A172 (cell line): ENCODE measurements around the gene PTPRE. TPM values are rescaled to one million over a fixed set of nuclear protein-coding genes. Genes with fewer than 3 reads are reported as not detected.

Experiments used
- DNase-seq: peaks from one replicate; pipeline ENCODE4 v3.0.0-alpha.2; 2015; ENCODE audit warnings: low spot score
- total RNA-seq: library from RNA; depleted of rRNA; stranded (reverse); fragments of >200 nt; shearing (Covaris generic); gene quantifications from 2 replicates; pipeline ENCODE4 v1.2.3, GENCODE V29; 2014

The PTPRE gene
- total RNA-seq, 1 experiment from 2014 or later, result 3.8 TPM

GRCh38 chr10:127925471-127926207, 18.7 kb downstream of the PTPRE start:
- DNase-seq, result no peak

DNA sequence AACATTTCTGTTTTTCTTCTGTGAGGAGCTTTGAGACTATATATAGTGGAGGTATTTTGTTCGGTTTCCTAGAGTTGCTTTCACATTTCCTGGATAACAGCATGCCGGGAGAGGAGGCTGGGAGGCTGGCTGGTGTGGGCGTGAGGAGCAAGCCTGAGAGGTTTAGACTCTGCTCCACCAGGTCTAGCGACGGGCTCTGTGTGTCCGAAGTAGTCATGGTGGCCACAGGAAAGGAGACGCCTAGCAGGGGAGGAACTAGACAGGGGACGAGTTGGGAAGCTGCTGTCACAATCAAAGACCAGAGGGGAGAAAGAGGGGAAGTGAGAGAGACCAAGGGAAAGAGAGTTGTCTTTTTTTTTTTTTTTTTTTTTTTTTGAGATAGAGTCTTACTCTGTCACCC, 19.6 kb downstream of the PTPRE start:
- DNase-seq, result no peak

GRCh38 chr10:127928021-127928806, 21.3 kb downstream of the PTPRE start:
- peak; percentile 59 for DNase-seq

DNA sequence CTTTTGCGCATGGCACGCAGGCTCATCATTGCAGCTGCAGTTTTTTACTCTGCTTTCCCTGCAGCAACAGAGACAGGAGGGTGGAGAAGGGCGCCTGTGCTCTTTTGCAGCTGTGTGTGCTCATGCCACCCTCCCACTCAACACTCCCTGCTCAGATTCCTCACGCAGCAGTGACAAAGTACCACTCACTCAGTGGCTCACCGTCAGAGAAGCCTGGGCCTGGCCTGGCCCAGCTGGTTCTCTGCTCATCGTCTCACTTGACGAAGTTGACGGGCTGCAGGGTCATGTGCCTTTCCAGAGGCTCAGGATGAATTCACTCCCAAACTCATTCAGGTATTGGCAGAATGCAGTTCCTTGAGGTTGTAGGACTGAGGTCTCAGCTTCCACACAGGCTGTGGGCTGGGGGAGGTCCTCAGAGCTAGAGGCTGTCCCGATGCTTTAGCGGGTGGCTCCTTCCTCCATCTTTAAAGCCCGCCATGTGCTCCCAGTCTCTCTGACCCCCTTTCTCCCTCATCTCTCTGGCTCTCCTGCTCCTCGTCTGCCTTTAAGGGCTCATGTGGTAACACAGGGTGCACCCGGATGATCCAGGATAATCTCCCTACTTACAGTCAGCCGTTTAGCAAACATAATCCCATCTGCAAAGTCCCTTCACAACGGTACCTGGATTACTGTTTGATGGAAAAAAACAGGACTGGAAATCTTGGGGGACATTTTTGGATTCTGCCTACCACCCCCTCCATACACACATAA, 25.8 kb downstream of the PTPRE start:
- no peak for DNase-seq

DNA sequence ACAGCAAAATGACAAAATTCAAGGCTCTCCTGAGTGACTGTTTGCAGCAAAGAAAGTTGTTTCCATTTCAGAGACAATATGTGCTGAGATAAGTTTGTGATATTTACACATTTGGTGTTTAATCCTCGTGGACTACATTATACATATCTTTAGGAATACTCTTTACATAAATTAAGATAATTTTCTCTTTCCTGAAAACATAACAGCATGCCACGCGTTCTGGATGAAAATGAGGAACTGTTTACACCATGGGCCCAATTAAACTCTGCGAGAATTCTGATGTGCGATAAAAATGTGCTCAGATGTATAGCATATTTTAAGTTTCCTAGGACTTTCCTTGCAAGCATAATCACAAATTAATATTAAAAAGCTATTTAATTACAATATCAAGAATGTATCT, 26.4 kb downstream of the PTPRE start:
- DNase-seq, result no peak

- DNase-seq, result no peak
These were observed 27.5 kb downstream of the PTPRE start for GRCh38 chr10:127934383-127934782.

GRCh38 chr10:127935071-127935561, 28.2 kb downstream of the PTPRE start:
- DNase-seq, result peak; percentile 80

DNA sequence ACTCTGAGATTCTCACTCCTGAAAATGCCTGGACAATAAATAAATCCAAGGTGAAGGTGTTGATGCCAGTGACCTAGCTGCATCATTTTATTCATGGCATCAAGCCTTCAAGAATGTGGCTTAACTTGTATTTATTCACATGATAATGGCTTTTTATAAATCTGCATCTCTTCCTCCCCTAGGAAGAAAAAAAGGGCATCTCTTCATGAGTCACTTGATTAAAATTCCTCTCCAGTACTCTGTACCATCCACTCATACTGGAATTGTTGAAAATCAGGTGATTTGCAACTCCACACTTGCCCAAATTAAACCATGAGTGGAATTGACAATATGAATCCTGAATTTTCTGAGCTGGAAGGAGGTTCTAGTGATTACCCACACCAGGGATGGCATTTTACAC, 30.2 kb downstream of the PTPRE start:
- peak; percentile 44 for DNase-seq

DNA sequence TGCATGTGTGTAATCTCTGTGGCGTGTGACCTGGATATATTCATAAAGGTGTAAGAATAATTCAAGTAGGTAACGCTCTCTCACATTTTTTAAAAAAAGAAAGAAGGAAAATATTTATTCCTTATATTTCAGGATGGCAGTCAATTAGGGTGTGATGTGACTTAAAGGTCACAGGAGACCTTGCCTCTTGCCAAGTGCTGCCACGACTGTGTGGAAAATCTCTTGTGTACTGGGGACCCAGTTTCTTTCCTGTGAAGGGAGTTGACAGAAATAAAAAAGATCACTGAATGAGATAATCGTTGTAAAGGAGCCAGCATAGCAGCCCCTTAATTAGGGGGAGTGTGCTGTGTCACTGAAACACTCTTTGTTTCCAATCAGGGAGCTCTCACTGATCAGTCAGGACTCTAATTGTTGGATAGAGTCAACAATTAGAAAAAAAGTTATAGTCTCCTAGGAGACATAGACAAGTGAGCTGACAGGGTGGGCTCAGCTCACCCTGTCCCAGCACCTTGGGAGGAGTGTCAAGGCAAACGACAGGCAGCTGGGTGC, 31.1 kb downstream of the PTPRE start:
- DNase-seq, result no peak

- DNase-seq, result no peak
These were observed 33.0 kb downstream of the PTPRE start for GRCh38 chr10:127939786-127940330.

DNA sequence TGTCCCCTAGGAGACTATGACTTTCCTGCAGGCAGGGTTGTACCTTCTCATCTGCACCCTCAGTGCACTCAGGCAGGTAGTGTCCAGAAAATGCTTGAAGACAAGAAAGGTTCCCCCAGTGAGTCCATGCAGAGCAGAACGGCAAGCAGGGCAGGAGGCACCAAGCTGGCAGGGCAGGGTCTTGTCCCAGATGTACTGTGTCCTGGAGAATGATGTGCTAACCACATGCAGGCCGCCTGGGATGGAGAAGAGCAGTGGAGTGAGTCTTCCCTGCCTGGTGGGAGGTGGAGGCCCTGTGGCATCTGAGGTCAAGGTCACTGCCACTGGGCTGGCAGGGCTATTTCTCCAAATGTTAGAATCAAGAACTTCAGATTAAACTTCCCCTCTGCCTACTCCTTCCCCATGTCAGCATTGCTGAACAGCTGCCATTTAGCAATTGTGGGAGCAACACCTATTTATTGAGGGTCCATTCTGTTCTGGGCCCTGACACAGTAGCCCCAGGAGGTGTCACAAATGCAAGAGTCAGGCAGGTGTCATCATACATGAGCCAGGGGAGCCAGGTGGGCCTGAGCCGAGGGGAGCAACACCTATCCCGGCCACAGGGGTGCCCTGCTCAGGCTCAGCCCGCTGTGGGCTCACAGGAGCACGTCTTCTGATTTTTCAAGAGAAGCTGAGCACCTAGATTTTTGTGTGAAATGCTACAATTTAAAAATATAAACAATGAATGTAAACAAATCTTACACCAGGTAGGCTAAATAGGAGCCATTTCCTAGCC, 34.1 kb downstream of the PTPRE start:
- no peak for DNase-seq

GRCh38 chr10:127942811-127943210, 35.9 kb downstream of the PTPRE start:
- no peak for DNase-seq

DNA sequence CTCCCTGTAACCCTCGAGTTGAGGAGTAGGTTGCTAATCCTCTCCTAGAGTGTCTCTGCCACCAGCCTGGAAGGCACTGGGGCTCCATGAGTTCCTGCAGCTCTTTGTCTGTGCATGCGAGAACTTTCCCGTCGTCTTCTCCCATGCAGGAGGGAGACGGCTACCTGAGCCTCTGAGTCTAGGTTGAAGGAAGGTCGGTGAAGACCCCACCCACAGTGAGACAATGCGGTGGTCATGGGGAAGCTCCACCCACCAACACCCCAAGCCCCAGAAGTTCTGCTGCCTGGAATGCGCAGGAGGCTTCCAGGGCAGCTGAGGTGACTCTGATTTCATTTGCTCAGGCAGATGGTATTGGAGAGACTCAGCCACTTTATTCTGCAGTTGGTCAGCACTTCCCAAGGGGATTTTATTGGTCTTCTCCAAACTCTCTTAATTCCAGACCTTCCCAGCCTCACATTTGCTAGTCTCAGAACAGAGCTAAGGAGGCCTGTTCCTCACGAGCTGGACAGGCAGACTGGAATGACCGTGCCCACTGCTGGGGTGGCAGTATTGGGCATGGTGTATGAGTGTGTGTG, 36.5 kb downstream of the PTPRE start:
- DNase-seq, result no peak

- no peak for DNase-seq
These were observed 37.4 kb downstream of the PTPRE start for GRCh38 chr10:127944256-127944655.

DNA sequence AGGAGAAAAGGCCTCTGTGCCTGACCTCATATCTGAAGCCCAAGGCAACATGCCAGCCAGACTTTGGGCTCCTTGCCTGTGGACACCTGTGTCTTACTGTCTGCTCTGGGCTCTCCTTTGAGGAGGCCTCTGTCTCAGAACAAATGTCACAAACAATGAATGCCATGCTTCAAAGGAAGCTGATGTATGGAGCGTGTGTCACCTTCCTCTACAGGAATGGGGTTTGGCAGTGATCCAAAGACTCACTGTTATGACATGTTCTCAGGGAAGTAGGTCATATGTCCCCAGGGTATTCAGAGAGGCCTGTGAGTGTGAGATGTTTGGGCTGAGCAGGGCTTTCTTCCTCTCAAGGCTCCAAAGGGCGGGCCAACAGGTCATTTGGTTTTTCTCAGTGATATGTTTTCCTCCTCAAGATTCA, 38.4 kb downstream of the PTPRE start:
- DNase-seq, result peak; percentile 27

- no peak for DNase-seq
These were observed 39.2 kb downstream of the PTPRE start for GRCh38 chr10:127945948-127946711.

DNA sequence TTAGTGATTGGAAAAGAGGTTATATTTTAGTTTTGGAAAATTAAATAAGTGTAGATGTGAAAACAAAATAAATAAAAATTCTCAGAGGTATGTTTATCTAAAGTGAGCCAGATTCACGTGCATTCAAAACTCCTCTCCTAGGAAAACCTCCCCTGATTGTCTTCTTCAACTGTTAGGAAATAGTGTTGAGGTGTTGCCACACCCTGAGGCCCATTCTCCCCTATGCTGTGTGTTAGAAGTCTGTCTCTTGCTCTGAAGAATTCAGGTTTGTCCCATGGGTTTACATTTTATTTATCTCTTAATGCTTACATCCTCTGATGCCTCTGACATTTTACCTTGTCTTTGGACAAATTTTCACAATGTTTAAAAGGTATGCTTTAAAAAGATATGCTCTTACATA, 40.3 kb downstream of the PTPRE start:
- DNase-seq, result no peak

DNA sequence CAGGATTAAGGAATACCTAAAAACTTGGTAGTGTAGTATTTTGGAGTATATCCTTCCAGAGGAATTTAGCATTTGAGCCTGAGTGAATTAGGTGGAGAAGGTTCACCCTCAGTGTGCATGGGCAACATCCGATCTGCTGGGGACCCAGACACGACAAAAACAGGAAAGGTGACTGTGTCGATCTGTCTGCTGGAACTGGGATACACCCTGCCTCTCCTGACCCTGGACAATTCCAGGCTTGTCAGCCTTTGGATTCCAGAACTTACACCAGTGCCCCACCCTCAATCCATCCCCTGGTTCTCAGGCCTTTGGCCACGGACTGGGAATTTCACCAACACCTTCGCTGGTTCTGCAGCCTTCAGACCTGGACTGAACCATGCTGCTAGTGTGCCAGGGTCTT, 41.9 kb downstream of the PTPRE start:
- DNase-seq, result no peak

- DNase-seq, result no peak
These were observed 42.9 kb downstream of the PTPRE start for GRCh38 chr10:127949831-127950230.
